ENCODE data around the gene DYSF.

DNA sequence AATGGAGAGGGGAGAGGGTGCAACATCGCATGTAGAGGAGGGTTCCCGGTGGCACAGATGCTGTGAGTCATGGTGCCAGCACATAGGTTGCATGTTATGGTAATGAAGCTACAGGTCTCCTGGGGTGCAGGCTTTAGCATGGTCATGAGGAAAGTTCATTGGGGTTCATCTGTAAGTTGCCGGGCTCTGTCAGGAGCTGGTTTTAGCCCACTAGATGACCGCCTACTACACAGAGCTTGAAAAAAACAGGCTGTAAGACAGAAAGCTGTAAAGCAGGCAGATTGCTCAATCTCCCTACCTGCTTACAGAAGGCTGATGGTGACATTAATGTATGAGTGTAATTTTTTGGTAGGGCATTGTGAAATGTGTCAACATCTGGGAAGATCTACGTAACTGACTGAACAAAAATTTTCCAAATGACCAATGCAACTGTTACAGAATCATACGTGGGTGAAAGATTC lies 23.9 kb downstream of the DYSF start:
- TF ChIP-seq CTCF (conservative IDR thresholded peaks at IDR 0.05; ENCODE audit: low read depth, low read length): no peak
- no peak for TF ChIP-seq EZH2 (IDR thresholded peaks at IDR 0.05; ENCODE audit: borderline replicate concordance, low read depth, low read length, poor library complexity, severe bottlenecking)
